Gastroesophageal sphincter (tissue), 3 donors: Measurements from ENCODE around the gene NOP16.

Experiments
- EP300 ChIP-seq: sonication (generic); formaldehyde crosslinking; IDR thresholded peaks from one replicate; pipeline ENCODE4 v1.6.1; 2017; ENCODE audit warnings: antibody characterized with exemption, mild to moderate bottlenecking
- POLR2AphosphoS5 ChIP-seq: sonication (generic); formaldehyde crosslinking; IDR thresholded peaks from one replicate; pipeline ENCODE4 v1.6.1; 2017; ENCODE audit warnings: antibody characterized with exemption
- TF ChIP-seq, protein P1 (sequence below), 4 experiments: fragments of 200-600 bp in 2 of 4; fragments of 450-650 bp in 2 of 4; sonication (generic) in 1 of 4; IDR thresholded peaks; one replicate each; pipeline ENCODE4 v1.5.1; 2017 to 2019; ENCODE audit warnings: antibody characterized with exemption in 4 of 4, mild to moderate bottlenecking in 2 of 4, moderate library complexity in 2 of 4

DNA sequence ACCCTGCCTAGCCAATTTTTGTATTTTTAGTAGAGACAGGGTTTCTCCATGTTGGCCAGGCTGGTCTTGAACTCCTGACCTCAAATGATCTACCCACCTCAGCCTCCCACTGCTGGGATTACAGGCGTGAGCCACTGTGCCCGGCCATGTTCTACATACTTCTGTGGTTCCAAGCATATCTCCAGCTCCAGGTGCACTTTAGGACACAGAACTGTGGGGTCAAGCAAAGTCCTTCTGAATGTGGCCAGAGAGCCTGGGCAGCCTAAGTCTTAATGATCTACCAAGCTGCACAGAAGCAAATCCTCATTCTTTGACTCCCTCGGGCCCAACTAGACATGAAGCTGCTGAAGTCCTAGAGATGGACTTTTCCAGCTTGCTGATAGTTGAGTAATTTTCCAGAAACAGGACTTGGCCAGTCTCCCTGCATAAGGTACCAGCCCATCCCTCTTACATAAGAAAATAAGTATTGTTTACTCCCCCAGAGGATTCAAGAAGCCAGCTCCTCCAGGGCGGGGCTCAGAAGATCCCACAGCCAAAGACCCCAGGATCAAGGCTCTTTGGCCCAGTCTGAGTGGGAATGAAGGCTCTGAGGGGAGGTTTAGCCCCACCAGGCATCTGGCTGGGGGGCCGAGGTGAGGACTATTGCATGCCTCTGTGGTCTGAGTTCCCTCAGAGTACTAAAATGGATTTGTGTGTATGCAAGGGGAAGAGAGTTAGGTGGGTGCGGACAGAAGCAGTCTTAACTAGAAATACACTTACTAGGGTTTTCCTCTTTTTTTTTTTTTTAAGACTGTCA lies 19.3 kb upstream of the NOP16 start:
- TF ChIP-seq, protein P1, sequence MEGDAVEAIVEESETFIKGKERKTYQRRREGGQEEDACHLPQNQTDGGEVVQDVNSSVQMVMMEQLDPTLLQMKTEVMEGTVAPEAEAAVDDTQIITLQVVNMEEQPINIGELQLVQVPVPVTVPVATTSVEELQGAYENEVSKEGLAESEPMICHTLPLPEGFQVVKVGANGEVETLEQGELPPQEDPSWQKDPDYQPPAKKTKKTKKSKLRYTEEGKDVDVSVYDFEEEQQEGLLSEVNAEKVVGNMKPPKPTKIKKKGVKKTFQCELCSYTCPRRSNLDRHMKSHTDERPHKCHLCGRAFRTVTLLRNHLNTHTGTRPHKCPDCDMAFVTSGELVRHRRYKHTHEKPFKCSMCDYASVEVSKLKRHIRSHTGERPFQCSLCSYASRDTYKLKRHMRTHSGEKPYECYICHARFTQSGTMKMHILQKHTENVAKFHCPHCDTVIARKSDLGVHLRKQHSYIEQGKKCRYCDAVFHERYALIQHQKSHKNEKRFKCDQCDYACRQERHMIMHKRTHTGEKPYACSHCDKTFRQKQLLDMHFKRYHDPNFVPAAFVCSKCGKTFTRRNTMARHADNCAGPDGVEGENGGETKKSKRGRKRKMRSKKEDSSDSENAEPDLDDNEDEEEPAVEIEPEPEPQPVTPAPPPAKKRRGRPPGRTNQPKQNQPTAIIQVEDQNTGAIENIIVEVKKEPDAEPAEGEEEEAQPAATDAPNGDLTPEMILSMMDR (IDR thresholded peaks at IDR 0.05) = no peak
- no peak for TF ChIP-seq POLR2AphosphoS5
- no peak for TF ChIP-seq EP300
